Measurements from ENCODE around the gene NECTIN2.

DNA sequence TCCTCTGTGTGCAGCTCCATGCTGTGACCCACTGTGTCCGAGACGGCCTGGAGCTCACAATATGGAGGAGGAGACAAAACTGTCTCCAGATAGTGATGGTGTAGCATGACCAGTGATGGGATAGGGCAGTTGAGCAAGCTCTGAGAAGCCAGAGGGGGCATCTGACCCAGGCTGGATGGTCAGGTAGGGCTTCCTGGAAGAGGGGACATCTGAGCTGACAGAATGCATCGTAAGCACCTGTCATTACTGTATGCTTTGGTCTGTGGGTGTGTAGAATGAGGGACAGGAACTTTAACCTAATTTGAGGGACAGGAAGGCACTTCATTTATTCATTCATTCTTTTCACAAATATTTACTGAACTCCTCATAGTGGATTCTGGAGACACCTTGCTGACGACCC, 38.5 kb downstream of the NECTIN2 start:
- TF ChIP-seq CTCF (IDR thresholded peaks at IDR 0.05): no peak
- no peak for TF ChIP-seq POLR2A (IDR thresholded peaks at IDR 0.05)

Measured in right lobe of liver (tissue), 4 donors.